ENCODE results near the gene GPALPP1.
"Not testable (repeated sequence)": the region's sequence is repeated elsewhere in the genome, so short reads cannot be mapped to it uniquely, and the experiment has no call there.

Gene GPALPP1, protein sequence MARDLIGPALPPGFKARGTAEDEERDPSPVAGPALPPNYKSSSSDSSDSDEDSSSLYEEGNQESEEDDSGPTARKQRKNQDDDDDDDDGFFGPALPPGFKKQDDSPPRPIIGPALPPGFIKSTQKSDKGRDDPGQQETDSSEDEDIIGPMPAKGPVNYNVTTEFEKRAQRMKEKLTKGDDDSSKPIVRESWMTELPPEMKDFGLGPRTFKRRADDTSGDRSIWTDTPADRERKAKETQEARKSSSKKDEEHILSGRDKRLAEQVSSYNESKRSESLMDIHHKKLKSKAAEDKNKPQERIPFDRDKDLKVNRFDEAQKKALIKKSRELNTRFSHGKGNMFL

DNA sequence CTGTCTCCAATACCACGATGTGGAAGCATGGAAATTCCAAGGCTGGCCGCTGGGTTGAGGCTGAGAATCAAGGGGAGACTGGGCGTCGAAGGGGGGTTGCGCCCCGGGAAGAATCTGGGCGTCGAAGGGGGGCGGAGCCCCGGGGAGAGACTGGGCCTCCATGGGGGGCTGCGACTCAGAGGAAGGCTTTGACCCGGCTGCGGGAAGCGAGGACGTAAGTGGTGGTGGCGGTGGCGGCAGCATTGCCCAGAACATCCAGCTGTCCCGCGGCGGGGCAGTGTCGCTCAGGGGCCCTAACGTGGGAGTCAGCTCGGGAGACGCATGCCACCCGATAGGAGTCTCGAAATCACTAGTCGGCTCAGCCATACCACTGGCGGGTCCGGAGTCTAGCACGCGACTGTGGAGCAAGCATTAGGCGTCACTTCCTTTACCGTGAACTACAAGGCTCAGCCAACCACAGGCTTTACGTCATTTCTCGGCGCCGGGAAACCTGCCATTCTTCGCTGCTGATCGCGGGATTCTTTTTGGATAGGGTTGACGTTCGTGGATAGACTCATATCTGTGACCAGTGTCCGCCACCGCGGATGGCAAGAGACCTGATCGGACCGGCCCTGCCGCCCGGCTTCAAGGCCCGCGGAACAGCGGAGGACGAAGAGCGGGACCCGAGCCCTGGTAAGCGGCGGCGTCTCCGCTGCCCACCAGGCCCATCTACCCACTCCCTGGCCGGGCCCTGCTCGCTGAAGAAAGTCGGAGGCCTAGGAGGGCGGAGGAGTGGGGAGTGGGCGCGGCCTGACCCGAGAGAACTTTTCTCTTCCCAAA, at the start of gene GPALPP1, which contains the start of gene NUFIP1:
Gene GPALPP1 (plus strand): TSS at position 468 of the 819 bp plus-strand sequence. CDS start 117 bp downstream, at position 585.
Gene NUFIP1 (minus strand): TSS at position 401 of the 819 bp plus-strand sequence. CDS start 35 bp downstream, at position 366.
- DNase-seq (ENCODE audit: extremely low read depth, low read depth), result peak; percentile 88
- peak within 1 kb of the TSS; percentile 98 for H3K4me3 ChIP-seq (replicated peaks; ENCODE audit: low read depth, low read length)
- TF ChIP-seq, protein P1, sequence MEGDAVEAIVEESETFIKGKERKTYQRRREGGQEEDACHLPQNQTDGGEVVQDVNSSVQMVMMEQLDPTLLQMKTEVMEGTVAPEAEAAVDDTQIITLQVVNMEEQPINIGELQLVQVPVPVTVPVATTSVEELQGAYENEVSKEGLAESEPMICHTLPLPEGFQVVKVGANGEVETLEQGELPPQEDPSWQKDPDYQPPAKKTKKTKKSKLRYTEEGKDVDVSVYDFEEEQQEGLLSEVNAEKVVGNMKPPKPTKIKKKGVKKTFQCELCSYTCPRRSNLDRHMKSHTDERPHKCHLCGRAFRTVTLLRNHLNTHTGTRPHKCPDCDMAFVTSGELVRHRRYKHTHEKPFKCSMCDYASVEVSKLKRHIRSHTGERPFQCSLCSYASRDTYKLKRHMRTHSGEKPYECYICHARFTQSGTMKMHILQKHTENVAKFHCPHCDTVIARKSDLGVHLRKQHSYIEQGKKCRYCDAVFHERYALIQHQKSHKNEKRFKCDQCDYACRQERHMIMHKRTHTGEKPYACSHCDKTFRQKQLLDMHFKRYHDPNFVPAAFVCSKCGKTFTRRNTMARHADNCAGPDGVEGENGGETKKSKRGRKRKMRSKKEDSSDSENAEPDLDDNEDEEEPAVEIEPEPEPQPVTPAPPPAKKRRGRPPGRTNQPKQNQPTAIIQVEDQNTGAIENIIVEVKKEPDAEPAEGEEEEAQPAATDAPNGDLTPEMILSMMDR (IDR thresholded peaks at IDR 0.05; ENCODE audit: low read depth, low read length, missing control alignments), result no peak

DNA sequence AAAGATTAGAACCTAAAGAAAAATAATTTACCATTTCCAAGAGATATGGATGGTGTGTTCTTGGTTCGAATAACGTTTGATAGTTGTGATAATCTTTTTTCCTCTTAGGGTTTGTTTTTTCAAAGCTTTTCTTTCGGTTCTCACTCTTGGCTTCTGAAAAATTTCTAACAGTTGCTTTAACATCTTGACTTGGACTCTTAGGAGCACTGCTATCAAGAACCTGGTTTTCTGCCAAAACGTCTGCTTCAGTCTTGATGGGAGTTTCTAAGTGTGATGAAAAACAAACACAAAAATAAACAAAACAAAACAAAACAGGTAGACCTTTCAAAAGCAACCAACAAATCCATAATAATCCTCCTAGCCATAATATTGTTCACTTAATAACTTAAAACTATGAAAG, 45.9 kb upstream of the GPALPP1 start:
- H3K4me3 ChIP-seq (replicated peaks; ENCODE audit: low read depth, low read length); DNase-seq (ENCODE audit: extremely low read depth, low read depth): not testable (repeated sequence)

DNA sequence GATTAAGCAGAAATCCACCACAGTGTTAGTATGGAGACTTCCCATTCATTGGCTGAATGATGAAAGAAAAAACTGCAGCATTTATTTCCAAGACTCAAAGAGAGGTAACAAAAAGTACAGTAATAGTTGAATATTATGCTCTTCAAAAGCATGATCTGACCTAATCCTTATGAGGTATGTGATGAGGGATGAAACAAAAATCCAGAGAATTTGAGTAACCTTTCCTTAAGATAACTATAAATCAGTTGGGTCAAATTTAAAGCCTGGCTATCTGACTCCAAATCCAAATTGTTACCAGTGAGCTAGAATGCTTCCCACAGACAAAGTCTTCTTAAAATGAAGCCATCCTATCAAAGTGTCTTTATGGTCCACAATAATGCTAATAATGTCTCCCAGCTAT, 38.2 kb upstream of the GPALPP1 start:
- DNase-seq (ENCODE audit: extremely low read depth, low read depth), result no peak
- TF ChIP-seq, protein P1 (IDR thresholded peaks at IDR 0.05; ENCODE audit: low read depth, low read length, missing control alignments), result no peak
- no peak overlapping the region for H3K4me3 ChIP-seq (replicated peaks; ENCODE audit: low read depth, low read length)

DNA sequence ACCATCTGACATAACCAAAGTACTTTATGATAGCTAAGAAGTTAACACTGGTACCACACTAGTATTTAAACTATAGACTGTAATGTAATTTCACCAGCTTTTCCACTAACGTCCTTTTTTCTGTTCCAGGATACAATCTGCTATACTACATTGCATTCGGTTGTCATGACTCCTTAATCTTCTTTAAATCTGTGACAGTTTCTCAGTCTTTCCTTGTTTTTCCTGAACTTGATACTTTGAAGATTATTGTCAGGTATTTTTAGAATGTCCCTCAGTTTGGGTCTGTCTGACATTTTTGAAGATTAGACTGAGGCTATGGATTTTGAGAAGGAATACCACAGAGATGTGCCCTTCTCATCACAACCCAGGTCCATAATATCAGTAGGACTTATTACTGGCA, 36.7 kb upstream of the GPALPP1 start:
- no peak overlapping the region for H3K4me3 ChIP-seq (replicated peaks; ENCODE audit: low read depth, low read length)
- DNase-seq (ENCODE audit: extremely low read depth, low read depth), result no peak
- TF ChIP-seq, protein P1 (IDR thresholded peaks at IDR 0.05; ENCODE audit: low read depth, low read length, missing control alignments), result no peak

DNA sequence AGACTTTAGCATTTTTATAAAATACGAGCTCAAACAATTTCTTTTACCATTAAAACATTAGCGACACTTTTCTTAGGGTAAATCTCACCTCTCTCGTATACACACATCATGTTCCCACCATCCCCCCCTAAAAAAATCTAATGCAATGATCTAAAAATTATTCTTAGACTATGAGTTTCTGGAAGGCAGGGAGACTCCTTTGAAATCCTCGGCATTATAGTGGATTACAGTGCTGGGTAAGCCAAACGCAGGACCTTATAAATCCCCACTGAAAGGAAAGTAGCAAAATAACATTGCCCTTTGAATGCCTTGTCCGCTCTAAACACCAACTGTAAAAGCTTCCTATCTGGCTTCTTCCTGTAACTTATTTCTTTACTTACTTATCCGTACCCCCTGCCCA, 35.1 kb upstream of the GPALPP1 start:
- no peak overlapping the region for H3K4me3 ChIP-seq (replicated peaks; ENCODE audit: low read depth, low read length)
- TF ChIP-seq, protein P1 (IDR thresholded peaks at IDR 0.05; ENCODE audit: low read depth, low read length, missing control alignments), result no peak
- DNase-seq (ENCODE audit: extremely low read depth, low read depth), result no peak

DNA sequence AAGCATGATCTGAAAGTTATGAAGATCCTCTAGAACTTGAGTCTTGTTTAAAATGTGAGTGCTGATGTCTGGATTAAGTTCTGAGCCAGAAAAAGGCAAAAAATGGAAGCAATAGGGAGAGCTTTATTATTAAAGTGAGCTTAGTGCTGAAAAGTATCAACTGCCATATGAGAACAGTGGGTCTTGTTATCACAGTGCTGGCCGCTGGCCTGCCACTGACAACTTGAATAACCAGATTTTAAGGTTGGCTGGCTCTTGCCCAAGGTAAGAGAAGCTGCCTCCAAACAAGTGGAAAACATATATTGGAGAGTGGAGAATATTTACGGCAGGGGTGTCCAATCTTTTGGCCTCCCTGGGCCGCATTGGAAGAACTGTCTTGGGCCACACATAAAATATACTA, 33.9 kb upstream of the GPALPP1 start:
- TF ChIP-seq, protein P1 (IDR thresholded peaks at IDR 0.05; ENCODE audit: low read depth, low read length, missing control alignments), result no peak
- DNase-seq (ENCODE audit: extremely low read depth, low read depth), result no peak
- no peak overlapping the region for H3K4me3 ChIP-seq (replicated peaks; ENCODE audit: low read depth, low read length)

DNA sequence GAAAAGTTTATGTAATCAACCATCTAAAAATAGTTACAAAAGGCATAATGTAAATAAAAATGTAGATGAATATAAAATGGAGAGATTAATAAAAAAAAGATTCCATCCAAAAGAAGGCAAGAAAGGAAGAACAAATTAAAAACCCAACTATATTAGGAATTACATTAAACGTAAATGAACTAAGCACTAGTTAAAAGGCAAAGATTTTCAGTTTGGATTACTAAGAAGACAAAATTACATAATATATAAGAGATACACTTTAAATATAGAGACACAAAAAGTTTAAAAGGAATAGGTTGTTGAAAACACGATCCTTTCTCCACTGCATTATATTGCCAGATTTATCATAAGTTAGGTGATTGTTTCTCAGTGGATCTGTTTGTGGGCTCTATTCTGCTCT, 27.3 kb upstream of the GPALPP1 start:
- TF ChIP-seq, protein P1 (IDR thresholded peaks at IDR 0.05; ENCODE audit: low read depth, low read length, missing control alignments), result no peak
- DNase-seq (ENCODE audit: extremely low read depth, low read depth), result no peak
- H3K4me3 ChIP-seq (replicated peaks; ENCODE audit: low read depth, low read length), result no peak overlapping the region
